C4-2B (cell line): ENCODE data around the gene MYL10.

Experiments used
- H3K27ac ChIP-seq: fragments of 450-650 bp; 2 replicates; pipeline ENCODE4 v1.5.1; 2017
- ZFX ChIP-seq: fragments of 450-650 bp; IDR thresholded peaks from 2 replicates; pipeline ENCODE4 v1.6.1; 2017
- TF ChIP-seq, protein P1 (sequence below): fragments of 450-650 bp; conservative IDR thresholded peaks from 2 replicates; pipeline ENCODE4 v1.5.1; 2017; ENCODE audit warnings: mild to moderate bottlenecking

Gene MYL10

GRCh38 chr7:101595246-101595645 lies 33.9 kb downstream of the MYL10 start:
- TF ChIP-seq, protein P1, sequence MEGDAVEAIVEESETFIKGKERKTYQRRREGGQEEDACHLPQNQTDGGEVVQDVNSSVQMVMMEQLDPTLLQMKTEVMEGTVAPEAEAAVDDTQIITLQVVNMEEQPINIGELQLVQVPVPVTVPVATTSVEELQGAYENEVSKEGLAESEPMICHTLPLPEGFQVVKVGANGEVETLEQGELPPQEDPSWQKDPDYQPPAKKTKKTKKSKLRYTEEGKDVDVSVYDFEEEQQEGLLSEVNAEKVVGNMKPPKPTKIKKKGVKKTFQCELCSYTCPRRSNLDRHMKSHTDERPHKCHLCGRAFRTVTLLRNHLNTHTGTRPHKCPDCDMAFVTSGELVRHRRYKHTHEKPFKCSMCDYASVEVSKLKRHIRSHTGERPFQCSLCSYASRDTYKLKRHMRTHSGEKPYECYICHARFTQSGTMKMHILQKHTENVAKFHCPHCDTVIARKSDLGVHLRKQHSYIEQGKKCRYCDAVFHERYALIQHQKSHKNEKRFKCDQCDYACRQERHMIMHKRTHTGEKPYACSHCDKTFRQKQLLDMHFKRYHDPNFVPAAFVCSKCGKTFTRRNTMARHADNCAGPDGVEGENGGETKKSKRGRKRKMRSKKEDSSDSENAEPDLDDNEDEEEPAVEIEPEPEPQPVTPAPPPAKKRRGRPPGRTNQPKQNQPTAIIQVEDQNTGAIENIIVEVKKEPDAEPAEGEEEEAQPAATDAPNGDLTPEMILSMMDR: no peak
- no peak for TF ChIP-seq ZFX
- no peak overlapping the region for H3K27ac ChIP-seq

DNA sequence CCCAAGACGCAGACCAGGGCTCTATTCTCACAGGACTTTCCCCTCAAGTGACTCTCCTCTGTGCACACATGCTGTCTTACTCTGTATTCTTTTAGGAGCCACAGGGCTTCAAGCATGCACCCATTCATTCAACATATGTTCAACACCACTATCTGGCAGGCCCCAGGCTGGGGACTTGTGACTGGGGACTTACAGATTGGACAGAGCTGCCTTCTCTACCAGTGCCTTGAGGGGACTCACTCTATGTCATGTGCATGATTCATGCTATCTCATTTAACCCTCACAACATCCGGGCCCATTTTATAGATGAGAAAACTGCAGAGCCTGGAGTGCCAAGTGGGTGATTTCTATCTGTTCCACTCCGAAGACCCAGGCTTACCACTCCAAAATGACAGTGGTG lies 34.3 kb downstream of the MYL10 start:
- no peak for TF ChIP-seq ZFX
- TF ChIP-seq, protein P1: no peak
- H3K27ac ChIP-seq: no peak overlapping the region

DNA sequence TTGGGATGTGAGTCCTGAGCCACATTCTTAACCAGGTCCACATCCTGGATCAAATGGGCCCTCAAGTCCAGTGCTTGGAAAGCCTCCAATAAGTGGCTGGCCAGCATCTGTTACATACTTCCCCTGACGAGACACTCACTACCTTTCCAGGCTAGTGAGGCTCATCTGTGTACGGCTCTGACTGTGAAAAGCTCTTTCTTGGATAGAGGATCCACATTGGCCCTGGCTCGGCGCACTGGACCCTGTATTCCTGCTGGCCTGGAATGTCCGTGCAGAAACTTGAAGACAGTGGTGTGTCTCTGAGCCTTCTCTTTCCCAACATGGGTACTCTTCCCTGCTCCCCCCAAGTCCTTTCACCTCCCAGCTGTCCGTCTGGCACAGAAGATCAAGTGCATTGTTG lies 35.5 kb downstream of the MYL10 start:
- TF ChIP-seq, protein P1: no peak
- no peak for TF ChIP-seq ZFX

GRCh38 chr7:101591504-101591903 lies 37.6 kb downstream of the MYL10 start:
- TF ChIP-seq, protein P1: no peak
- TF ChIP-seq ZFX: no peak
- H3K27ac ChIP-seq: no peak overlapping the region

More for the DNA sequence above, 35.5 kb downstream of the MYL10 start:
- no peak overlapping the region for H3K27ac ChIP-seq

DNA sequence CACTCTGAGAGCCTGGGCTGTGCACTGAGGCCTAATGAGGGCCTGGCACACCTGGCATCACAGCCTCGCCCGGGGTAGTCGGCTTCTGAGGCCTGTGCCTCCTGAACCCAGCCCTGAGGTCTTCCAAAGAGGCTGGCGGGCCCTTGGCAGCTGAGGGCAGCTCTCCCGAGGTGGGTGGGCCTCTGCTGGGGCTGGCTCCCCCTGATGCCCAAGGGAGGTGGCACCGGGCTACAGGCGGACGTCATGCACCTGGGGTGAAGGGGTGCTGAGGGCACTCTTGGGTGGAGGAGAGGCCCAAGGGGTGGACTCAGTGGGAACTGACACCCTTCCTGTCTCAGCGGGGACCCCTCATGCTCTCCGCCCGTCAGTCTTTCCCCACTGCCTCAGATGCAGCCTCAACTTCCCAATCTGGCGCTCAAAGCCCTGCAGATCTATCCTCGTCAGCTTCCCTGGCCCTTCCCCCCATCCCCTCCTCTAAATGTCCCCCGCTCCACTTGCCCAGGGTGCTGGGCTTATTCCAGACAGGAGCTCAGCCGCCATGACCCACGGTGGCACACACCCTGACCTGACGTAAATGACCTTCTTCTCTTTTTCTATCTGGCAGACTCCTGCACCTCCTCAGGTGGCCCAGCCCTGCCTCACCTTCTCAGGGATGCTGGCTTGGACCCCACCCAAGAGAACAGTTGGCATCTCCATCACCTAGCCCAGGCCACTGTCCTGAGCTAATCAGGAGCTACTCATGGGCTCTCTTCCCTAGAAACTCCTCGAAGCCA lies 38.2 kb downstream of the MYL10 start:
- H3K27ac ChIP-seq: no peak overlapping the region
- no peak for TF ChIP-seq ZFX
- TF ChIP-seq, protein P1: no peak

GRCh38 chr7:101589976-101590662 lies 39.0 kb downstream of the MYL10 start:
- TF ChIP-seq ZFX: no peak
- TF ChIP-seq, protein P1: no peak
- no peak overlapping the region for H3K27ac ChIP-seq

DNA sequence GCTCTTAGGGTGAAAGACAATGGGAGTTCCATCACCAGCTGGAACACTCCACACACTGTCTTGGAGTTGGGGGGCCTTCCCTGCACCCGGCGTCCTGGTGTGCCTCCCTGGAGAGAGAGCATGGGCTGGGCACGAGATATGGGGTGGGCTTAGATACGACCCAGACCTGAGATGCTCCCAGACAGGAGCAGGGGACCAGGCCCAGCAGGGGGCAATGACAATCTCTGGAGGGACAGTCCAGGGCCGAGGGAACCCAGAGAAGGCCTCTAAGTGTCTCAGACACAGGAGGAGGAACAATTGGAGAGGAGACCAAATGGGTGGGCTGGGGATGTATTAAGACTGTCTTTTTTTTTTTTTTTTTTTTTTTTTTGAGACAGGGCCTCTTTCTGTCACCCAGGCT lies 40.0 kb downstream of the MYL10 start:
- no peak overlapping the region for H3K27ac ChIP-seq
- TF ChIP-seq, protein P1: no peak
- no peak for TF ChIP-seq ZFX
